HepG2 (cell line): Measurements from ENCODE around the gene CENPVL3. TPM values are rescaled to one million over a fixed set of nuclear protein-coding genes. Genes with fewer than 3 reads are reported as not detected.
A peak's percentile ranks its signal among the peaks of the same experiment; 100 is the strongest.

Source experiments
- ATAC-seq: fragments of 200-7000 bp; cut with Tn5 transposase; 3 replicates; pipeline ENCODE4 v1.9.1; 2020; ENCODE audit warnings: mild to moderate bottlenecking, moderate library complexity
- BruUV-seq: library from RNA; stranded (reverse); fragments of 400-500 nt; replicated peaks from 2 replicates; lab custom pipeline; 2021; lab: Mats Ljungman, UMichigan
- CTCF ChIA-PET: fragments of 300-600 bp; formaldehyde crosslinking; extraction: SDS; loops from one replicate; lab custom pipeline; 2021; ENCODE audit warnings: low total read pairs, inconsistent platforms, low intra/inter-chr PET ratio; lab: Yijun Ruan, JAX
- POLR2A ChIA-PET: fragments of 350-600 bp; sonication (Branson Sonifier 250); formaldehyde crosslinking; loops from one replicate; lab custom pipeline; 2020; ENCODE audit warnings: antibody characterized with exemption, inconsistent platforms; lab: Yijun Ruan, JAX
- DNase-seq: peaks from one replicate; pipeline ENCODE4 v3.0.0-alpha.2; 2015; ENCODE audit warnings: low spot score
- FAIRE-seq: peaks from 3 replicates; lab custom pipeline; 2011; peaks lifted over from hg19 to GRCh38; lab: Jason Lieb, UNC
- H2AFZ ChIP-seq: one replicate; pipeline ENCODE4 v1.6.1; 2011; ENCODE audit warnings: low read length, inconsistent platforms
- H3K27ac ChIP-seq: fragments of 300-600 bp; 3 replicates; pipeline ENCODE4 v1.8.0; 2011; ENCODE audit warnings: mixed run types, mild to moderate bottlenecking, mixed read lengths, low read length, inconsistent platforms; ENCODE audit not compliant: insufficient read depth; ENCODE audit errors: extremely low read length
- H3K27me3 ChIP-seq, 2 experiments: fragments of 200-600 bp in 1 of 2; 2 replicates in 1 of 2; 3 replicates in 1 of 2; pipeline versions ENCODE4 v1.6.0 to v1.8.0; 2011; ENCODE audit warnings: low read length in 2 of 2, mild to moderate bottlenecking in 2 of 2, moderate library complexity in 2 of 2, inconsistent platforms in 1 of 2; ENCODE audit not compliant: insufficient read depth in 2 of 2, control insufficient read depth in 1 of 2
- H3K36me3 ChIP-seq, 2 experiments: fragments of 200-600 bp in 1 of 2; replicated peaks in 1 of 2; 2 replicates in 1 of 2; 3 replicates in 1 of 2; pipeline versions ENCODE4 v1.5.1 to v1.8.0; 2011; ENCODE audit warnings: low read length in 2 of 2, inconsistent platforms in 1 of 2; ENCODE audit not compliant: insufficient read depth in 2 of 2, control insufficient read depth in 1 of 2
- H3K4me1 ChIP-seq: 2 replicates; pipeline ENCODE4 v1.5.1; 2012; ENCODE audit warnings: low read length, inconsistent platforms; ENCODE audit not compliant: insufficient read depth
- H3K4me2 ChIP-seq: 2 replicates; pipeline ENCODE4 v1.6.0; 2011; ENCODE audit warnings: low read depth, low read length, inconsistent platforms
- H3K4me3 ChIP-seq, 3 experiments: fragments of 200-600 bp in 1 of 3; sonication (generic), shearing (Covaris generic) in 1 of 3; replicated peaks in 1 of 3; 2 replicates each; pipeline ENCODE4 v1.5.1; 2011 to 2016; ENCODE audit warnings: low read length in 3 of 3, inconsistent platforms in 2 of 3, low read depth in 2 of 3, mild to moderate bottlenecking in 2 of 3, control low read depth in 1 of 3, mixed read lengths in 1 of 3; ENCODE audit not compliant: insufficient read depth in 1 of 3
- H3K79me2 ChIP-seq: one replicate; pipeline ENCODE4 v1.6.1; 2011; ENCODE audit warnings: low read length, inconsistent platforms; ENCODE audit not compliant: insufficient read depth
- H3K9ac ChIP-seq: 2 replicates; pipeline ENCODE4 v1.6.0; 2011; ENCODE audit warnings: mild to moderate bottlenecking, low read depth, low read length, inconsistent platforms; ENCODE audit not compliant: insufficient read depth
- H3K9me3 ChIP-seq: 2 replicates; pipeline ENCODE4 v1.5.1; 2012; ENCODE audit warnings: mild to moderate bottlenecking, low read length
- H4K20me1 ChIP-seq: 2 replicates; pipeline ENCODE4 v1.6.0; 2011; ENCODE audit warnings: inconsistent platforms, mild to moderate bottlenecking, low read length, moderate library complexity; ENCODE audit not compliant: insufficient read depth
- SPEN ChIP-seq: sonication (generic); formaldehyde crosslinking; IDR thresholded peaks from 2 replicates; pipeline ENCODE4 v1.5.1; 2020; ENCODE audit warnings: low read depth, mild to moderate bottlenecking, missing genetic modification reagents
- TGIF2 ChIP-seq: IDR thresholded peaks from 2 replicates; pipeline ENCODE4 v1.6.1; 2016; ENCODE audit warnings: control low read depth, missing compliant biosample characterization
- ZEB1 ChIP-seq: IDR thresholded peaks from 2 replicates; pipeline ENCODE4 v1.6.1; 2012; ENCODE audit warnings: mild to moderate bottlenecking, low read depth, inconsistent platforms; ENCODE audit not compliant: insufficient replicate concordance
- ZNF30 ChIP-seq: sonication (generic); formaldehyde crosslinking; IDR thresholded peaks from 2 replicates; pipeline ENCODE4 v1.5.0; 2020; ENCODE audit warnings: mild to moderate bottlenecking, missing genetic modification reagents
- ZNF34 ChIP-seq: sonication (generic); formaldehyde crosslinking; IDR thresholded peaks from 2 replicates; pipeline ENCODE4 v1.4.0; 2020; ENCODE audit warnings: mild to moderate bottlenecking, missing genetic modification reagents, borderline replicate concordance
- ZNF672 ChIP-seq: sonication (generic); formaldehyde crosslinking; IDR thresholded peaks from 2 replicates; pipeline ENCODE4 v1.8.1; 2022; ENCODE audit warnings: missing genetic modification reagents
- WGBS: methylation state at CpG from one replicate; pipeline ENCODE4 v1.1.6; 2017; ENCODE audit warnings: low lambda C conversion rate; 5-methylcytosine and 5-hydroxymethylcytosine counted together
- in situ Hi-C: cut with HindIII; loops from 2 replicates; pipeline ENCODE4 v1.10.0; 2017; ENCODE audit warnings: low pct_unique_long_range_greater_than_20kb; ENCODE audit not compliant: extremely low pct_ligation_motif_present
- intact Hi-C: fragments of 100-400 bp; cut with micrococcal nuclease; formaldehyde crosslinking; loops from one replicate; pipeline ENCODE4 v1.10.0; 2022; ENCODE audit not compliant: unreplicated experiment
- polyA plus RNA-seq, 8 experiments: library from polyadenylated mRNA; depleted of rRNA in 3 of 8; stranded (reverse) in 7 of 8; unstranded in 1 of 8; fragments of >200 nt; fragmentation: Illumina TruSeq in 4 of 8; extraction: Trizol in 4 of 8; gene quantifications; 2 replicates each; pipeline versions ENCODE4 v1.2.1 to v1.2.3, GENCODE V29; 2011 to 2016; ENCODE audit warnings: low read depth in 4 of 8, missing spikeins in 1 of 8, mixed read lengths in 1 of 8; ENCODE audit not compliant: insufficient read depth in 1 of 8
- total RNA-seq, 5 experiments: library from RNA; depleted of rRNA; stranded (reverse); fragments of >200 nt; fragmentation: Illumina TruSeq; extraction: Trizol; gene quantifications; 2 replicates each; pipeline ENCODE4 v1.2.3, GENCODE V29; 2016; ENCODE audit warnings: low read depth in 1 of 5
- TF ChIP-seq, protein P1 (sequence below): sonication (generic); formaldehyde crosslinking; IDR thresholded peaks from 2 replicates; pipeline ENCODE4 v1.8.1; 2023; ENCODE audit warnings: missing genetic modification reagents, inconsistent platforms, borderline replicate concordance
- TF ChIP-seq, protein P2 (sequence below): sonication (generic); formaldehyde crosslinking; IDR thresholded peaks from 2 replicates; pipeline ENCODE4 v1.5.0; 2020; ENCODE audit warnings: mild to moderate bottlenecking, missing genetic modification reagents, moderate library complexity
- TF ChIP-seq, protein P3 (sequence below): sonication (generic); formaldehyde crosslinking; IDR thresholded peaks from 2 replicates; pipeline ENCODE4 v1.4.0; 2020; ENCODE audit warnings: missing genetic modification reagents, low read depth, mild to moderate bottlenecking, borderline replicate concordance
- TF ChIP-seq, protein P4 (sequence below): sonication (generic); formaldehyde crosslinking; IDR thresholded peaks from 2 replicates; pipeline ENCODE4 v1.8.1; 2023; ENCODE audit warnings: mild to moderate bottlenecking, inconsistent platforms, moderate library complexity, missing genetic modification reagents, borderline replicate concordance

CENPVL3 gene
- total and polyA plus RNA-seq, 2 of the 13 experiments (the other 11 are each of a cell fraction or from before 2014, with no cell fraction given), result not detected

DNA sequence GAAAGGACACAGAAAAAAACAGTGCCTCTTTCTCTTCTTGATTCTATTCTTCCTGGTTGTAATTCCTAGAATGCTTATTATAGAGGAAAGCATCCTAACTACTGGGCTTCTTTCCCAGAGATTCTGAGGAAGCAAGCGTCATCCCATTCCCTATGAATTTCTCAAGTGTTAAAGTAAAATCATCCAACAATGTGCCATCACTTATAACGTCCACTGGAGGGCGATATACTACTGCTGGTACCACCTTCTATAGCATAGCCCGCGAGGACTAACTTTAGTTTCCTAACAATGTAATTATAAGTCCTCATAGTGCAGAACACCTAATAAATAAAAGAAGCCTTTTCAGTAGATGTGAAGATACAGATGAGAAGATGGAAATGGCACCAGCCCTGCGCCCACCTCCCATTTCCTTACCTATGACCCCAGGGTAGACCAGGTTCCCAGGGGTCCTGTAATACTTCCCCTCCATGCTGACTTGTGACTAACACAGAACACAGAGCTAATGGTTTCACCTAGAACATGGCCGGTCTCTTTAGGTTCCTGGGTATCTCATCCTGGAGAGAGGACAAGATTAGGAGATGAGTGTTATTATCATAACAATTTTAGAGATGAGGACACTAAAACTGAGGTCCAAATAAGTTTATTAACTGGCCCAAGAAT lies 4.2 kb downstream of the CENPVL3 start (continued):
- TF ChIP-seq, protein P1, sequence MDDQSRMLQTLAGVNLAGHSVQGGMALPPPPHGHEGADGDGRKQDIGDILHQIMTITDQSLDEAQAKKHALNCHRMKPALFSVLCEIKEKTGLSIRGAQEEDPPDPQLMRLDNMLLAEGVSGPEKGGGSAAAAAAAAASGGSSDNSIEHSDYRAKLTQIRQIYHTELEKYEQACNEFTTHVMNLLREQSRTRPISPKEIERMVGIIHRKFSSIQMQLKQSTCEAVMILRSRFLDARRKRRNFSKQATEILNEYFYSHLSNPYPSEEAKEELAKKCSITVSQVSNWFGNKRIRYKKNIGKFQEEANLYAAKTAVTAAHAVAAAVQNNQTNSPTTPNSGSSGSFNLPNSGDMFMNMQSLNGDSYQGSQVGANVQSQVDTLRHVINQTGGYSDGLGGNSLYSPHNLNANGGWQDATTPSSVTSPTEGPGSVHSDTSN, result no peak
- TF ChIP-seq ZNF30 (CRISPR knock-in tag) (no peak), ZNF34 (no peak), TGIF2 (CRISPR knock-in tag) (no peak), SPEN (CRISPR knock-in tag) (no peak)
- TF ChIP-seq, protein P2, sequence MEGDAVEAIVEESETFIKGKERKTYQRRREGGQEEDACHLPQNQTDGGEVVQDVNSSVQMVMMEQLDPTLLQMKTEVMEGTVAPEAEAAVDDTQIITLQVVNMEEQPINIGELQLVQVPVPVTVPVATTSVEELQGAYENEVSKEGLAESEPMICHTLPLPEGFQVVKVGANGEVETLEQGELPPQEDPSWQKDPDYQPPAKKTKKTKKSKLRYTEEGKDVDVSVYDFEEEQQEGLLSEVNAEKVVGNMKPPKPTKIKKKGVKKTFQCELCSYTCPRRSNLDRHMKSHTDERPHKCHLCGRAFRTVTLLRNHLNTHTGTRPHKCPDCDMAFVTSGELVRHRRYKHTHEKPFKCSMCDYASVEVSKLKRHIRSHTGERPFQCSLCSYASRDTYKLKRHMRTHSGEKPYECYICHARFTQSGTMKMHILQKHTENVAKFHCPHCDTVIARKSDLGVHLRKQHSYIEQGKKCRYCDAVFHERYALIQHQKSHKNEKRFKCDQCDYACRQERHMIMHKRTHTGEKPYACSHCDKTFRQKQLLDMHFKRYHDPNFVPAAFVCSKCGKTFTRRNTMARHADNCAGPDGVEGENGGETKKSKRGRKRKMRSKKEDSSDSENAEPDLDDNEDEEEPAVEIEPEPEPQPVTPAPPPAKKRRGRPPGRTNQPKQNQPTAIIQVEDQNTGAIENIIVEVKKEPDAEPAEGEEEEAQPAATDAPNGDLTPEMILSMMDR (CRISPR knock-in tag), result peak; percentile 65

DNA sequence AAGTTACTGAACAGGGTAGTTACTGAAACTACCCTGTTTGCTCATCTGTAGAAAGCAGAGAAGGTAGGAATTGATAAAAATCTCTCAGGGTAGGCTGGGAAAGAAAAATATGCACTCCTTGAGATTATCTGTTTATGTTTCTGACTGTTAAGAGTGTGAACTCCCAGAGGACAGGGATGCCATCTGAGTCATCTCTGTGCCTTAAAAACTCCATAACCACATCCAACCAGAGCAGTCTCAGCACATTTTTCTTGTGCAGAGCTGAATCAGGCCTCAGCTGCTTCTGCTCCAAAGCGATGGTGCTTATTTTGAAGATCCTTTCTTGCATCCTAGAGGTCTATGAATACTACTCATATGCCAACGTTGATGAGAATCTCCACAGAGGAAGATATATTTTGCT lies 9.9 kb downstream of the CENPVL3 start:
- no peak for FAIRE-seq
- Histone ChIP-seq H3K4me1 (no peaks in the 10 kb centered on the region), H3K27me3 (no peaks in the 10 kb centered on the region), H2AFZ (no peak overlapping the region), H3K9ac (no peak overlapping the region), H3K4me2 (no peak overlapping the region), H3K27ac (no peak overlapping the region), H3K79me2 (no peaks in the 10 kb centered on the region), H3K4me3 (no peak overlapping the region), H4K20me1 (no peaks in the 10 kb centered on the region), H3K36me3 (no peaks in the 10 kb centered on the region), H3K9me3 (no peaks in the 10 kb centered on the region)
- DNase-seq, result no peak
- WGBS, result 0% methylated on average over 1 of the region's 2 CpGs
- in situ Hi-C loops, result loop anchor here (25.0 kb wide), 1 partner anchor 629 kb away; no protein-coding TSS in a partner anchor
- TF ChIP-seq, protein P3, sequence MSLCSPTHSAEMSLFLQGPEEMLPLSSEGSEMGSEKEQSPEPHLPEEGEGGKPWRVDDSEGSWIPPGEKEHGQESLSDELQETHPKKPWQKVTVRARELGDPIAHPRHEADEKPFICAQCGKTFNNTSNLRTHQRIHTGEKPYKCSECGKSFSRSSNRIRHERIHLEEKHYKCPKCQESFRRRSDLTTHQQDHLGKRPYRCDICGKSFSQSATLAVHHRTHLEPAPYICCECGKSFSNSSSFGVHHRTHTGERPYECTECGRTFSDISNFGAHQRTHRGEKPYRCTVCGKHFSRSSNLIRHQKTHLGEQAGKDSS (CRISPR knock-in tag), result no peak
- TF ChIP-seq, protein P4, sequence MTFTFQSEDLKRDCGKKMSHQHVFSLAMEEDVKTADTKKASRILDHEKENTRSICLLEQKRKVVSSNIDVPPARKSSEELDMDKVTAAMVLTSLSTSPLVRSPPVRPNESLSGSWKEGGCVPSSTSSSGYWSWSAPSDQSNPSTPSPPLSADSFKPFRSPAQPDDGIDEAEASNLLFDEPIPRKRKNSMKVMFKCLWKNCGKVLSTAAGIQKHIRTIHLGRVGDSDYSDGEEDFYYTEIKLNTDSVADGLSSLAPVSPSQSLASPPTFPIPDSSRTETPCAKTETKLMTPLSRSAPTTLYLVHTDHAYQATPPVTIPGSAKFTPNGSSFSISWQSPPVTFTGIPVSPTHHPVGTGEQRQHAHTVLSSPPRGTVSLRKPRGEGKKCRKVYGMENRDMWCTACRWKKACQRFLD (CRISPR knock-in tag), result no peak
- TF ChIP-seq ZNF672 (CRISPR knock-in tag) (no peak), ZEB1 (no peak)
- no TSS peak for BruUV-seq
- POLR2A ChIA-PET, result no interaction called here
- intact Hi-C loops, result no loop called here
- ATAC-seq, result no peak
- CTCF ChIA-PET, result no interaction called here
